Activated T-cell treated with anti-CD3 and anti-CD28 coated beads, Interleukin-2, amount 50 U/mL, for 48 hours (primary cell): ENCODE data around the gene MUC4.
A peak's percentile ranks its signal among the peaks of the same experiment; 100 is the strongest.
"Not testable (repeated sequence)": the region's sequence is repeated elsewhere in the genome, so short reads cannot be mapped to it uniquely, and the experiment has no call there.

Source experiments
- DNase-seq, 2 experiments: peaks; one replicate each; pipeline ENCODE4 v3.0.0-alpha.2; 2020

MUC4 gene

DNA sequence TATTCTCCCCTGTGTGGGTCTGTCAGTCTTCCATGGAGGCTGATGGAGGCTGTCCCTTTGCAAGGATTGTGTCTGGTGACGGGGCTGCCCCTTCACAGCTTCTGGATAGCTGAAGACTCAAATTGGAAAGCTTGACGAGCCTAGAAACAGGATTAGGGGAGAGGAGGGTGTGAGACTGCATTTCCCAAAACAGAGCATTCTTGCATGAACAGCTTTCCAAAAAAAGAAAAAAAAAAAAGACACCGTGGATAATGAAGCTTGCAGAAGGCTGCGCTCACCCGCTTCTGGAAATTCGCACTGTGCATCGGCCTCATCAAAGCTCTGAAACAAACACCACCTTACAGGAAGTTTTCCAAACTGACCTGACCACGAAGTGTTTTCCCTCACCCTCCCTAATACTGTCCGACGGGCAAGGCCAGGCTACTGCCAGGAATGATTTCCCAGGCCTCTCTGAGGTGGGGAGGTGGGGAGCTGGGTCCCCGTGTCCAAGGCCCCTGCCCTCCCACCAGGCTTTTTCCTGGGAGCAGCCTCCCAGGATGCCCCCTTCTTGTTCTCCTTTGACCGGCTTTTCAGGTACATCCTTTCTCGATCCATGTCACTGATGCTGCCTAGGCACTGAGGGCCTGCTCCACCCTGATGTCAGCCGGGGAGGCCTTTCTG lies 24.9 kb upstream of the MUC4 start:
- DNase-seq: no peak

DNA sequence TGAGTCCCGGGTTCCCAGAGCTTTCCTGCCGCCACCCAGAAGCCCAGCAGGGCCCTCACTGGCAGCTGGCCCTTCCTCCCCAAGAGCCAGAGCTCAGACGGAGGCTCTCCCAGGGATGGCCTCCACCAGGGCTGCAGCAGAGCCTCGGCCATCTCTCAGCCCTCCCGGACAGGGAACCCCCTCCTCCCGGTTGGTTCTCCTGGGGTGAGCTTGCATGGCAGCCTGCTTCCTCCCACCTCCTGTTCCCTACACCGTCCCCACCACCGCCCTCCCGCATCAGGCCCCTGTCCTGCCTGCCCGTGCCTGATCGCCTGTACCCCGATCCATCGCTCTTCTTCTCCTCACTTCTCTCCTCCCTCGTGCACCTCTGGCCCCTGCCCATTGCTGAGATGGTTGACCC lies 24.1 kb upstream of the MUC4 start:
- DNase-seq: no peak

DNA sequence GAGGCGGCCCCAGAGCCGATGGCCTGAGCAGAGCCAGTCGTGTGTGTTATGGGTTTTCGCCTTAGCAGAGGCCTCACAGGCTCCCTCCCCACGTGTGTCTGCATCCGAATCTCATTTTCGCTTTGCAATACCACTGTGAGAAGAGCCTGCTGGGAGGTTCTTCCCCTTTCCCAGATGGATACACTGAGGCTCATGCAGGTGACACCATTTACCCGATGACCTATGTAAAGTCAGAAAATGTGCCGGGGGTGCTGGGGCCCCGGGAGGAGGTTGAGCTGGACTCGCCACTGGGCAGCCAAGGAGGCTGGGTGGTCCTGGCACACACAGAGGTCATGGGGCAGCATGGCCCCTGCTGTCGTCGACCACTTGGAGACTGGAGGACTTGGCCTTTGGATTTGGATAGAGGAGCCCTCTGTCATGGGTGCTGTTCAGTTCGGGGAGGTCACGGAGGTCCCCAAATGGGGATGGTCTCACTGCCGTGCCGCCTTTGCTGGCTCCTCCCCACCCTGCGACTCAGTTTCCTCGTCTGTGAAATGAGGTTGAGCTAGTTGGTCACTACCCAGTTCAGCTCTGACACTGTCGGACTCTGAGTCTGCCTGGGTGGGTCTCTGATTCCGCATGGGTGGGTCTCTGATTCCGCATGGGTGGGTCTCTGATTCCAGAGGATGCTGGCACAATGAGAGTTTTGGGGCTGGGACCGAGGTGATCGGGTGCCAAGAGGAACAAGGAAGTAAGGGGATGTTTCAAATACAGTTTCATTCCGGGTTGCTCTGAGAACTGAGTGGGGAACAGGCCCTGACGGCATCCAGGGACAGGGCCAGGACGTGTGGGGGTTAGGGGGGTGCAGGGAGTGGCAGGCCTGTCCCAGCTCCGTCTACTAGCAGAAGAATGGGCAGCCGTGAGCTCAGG lies 23.2 kb upstream of the MUC4 start:
- DNase-seq: no peak

DNA sequence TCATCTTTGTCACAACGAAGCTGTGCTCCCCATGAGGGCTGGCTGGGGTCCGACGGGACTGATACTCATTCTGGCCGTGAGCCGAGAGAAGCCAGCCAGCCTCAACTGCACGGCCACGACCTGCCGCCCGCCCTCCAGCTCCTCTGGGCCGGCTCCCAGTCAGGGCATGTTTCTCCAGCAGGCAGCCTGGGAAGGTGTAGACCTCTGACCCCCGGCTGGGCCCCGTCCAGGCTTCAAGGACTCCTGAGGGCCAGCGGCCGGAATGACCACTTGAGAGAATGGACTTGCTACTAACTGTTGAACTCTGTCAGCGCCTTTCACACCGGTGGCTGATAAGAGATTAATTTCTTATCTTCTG lies 18.1 kb upstream of the MUC4 start:
- no peak for DNase-seq

DNA sequence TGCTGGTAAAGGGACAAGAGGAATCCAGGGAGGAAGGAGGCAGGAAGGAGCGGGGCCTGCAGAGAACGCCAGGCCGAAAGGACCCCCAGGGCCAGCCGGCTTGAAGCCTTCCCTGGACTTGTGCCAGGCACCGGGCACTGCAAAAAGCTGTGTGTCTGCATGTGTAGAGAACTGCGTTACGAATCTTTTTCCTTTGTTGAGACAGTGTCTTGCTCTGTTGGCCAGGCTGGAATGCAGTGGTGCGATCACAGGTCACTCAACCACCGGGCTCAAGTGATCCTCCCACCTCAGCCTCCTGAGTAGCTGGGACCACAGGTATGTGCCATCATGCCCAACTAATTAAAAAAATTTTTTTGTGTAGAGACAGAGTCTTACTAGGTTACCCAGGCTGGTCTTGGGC lies 17.0 kb upstream of the MUC4 start:
- DNase-seq: no peak

DNA sequence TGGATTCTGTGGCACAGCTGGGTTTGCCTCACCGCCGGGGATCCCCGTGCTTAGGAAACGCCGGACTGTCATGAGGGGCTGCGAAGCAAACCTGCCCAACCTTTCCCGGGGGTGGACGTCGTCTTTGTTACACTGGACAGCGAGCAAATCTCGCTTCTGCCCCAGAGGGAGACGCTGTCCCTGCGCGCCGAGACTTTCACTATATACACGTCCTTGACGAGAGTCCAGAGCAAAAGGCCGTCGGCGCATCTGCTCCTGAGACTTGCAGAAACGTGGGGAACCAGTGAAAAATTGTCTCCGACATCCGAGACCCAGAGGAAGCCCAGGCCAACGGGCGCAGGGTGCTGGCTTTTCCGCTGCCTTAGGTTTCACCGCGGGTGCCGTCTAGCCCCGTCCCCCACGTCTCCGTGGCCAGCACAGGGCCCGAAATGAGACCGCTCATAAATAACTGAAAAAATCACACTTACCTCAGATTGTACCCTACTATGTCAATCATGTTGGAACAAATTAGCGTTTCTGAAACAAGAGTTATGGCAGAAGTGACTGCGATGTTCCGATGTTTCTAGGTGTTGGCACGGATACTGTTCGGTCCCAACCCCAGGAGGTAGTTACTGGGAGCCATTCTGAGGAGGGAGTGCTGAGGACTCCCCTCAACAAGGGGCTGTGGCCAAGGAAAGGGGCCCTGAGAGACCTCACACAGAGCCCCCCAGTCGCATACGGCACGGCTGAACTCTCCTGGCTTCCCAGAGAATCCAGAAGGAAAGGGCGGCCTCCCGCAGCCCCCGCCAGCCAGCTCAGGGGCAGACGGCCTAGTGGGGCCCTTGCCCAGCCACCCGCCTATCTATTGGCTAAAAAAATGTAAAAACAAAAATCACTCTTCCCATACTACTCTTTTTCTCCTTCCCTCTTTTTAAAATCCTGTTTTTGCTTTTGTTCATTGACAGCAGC lies 14.4 kb upstream of the MUC4 start:
- DNase-seq: no peak

DNA sequence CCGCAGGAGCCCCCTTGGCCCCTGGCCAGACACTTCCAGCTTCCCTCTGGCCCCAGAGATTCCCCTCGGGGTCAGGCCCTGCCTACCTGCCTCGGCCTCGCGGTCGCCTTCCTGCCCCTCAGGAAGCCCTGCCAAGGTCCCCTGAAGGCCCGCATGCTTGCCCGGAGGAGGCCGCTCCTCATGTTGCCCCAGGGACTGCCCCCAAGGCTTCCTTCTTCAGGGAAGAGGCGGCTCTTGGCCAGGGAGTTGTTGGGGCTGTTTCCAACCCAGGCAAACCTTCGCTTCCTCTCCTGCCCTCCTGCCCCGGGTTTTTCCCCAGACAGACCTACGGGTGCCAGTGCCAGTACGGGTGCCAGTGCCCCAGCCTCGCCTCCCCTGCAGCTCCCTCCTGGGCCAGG lies 13.5 kb upstream of the MUC4 start:
- no peak for DNase-seq

DNA sequence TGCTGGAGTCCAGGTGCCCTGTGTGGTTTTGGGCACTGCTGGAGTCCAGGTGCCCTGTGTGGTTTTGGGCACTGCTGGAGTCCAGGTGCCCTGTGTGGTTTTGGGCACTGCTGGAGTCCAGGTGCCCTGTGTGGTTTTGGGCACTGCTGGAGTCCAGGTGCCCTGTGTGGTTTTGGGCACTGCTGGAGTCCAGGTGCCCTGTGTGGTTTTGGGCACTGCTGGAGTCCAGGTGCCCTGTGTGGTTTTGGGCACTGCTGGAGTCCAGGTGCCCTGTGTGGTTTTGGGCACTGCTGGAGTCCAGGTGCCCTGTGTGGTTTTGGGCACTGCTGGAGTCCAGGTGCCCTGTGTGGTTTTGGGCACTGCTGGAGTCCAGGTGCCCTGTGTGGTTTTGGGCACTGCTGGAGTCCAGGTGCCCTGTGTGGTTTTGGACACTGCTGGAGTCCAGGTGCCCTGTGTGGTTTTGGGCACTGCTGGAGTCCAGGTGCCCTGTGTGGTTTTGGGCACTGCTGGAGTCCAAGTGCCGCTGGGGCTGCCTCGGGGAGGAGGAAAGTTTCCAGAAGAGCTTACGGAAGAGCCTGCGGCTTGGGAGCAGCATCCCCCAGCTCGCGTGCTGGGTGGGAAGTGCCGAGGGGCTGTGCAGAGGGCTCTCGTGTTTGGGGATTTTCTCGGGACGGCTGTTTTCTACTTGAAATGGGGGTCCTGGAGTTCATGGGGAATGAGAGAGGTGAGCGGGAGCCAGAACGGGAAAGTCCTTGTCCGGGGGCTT lies 12.9 kb upstream of the MUC4 start:
- DNase-seq: not testable (repeated sequence)

DNA sequence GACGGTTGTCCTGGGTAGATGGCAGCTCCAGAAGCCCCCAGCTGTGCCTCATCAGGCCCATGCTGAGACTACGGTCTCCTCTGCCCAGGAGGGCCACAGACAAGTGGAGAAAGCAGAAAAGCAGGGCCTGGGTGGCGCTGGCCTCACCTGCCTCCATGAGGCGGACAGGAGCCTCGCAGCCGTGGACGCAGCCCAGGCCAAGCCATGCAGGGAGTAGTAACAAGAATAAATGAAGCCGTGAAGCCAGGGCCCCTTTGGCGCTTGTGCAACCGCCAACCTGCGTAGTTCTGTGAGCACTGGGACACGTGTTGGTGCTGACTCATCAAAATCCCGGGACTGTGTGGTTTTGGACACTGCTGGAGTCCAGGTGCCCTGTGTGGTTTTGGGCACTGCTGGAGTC lies 12.3 kb upstream of the MUC4 start:
- DNase-seq: no peak

DNA sequence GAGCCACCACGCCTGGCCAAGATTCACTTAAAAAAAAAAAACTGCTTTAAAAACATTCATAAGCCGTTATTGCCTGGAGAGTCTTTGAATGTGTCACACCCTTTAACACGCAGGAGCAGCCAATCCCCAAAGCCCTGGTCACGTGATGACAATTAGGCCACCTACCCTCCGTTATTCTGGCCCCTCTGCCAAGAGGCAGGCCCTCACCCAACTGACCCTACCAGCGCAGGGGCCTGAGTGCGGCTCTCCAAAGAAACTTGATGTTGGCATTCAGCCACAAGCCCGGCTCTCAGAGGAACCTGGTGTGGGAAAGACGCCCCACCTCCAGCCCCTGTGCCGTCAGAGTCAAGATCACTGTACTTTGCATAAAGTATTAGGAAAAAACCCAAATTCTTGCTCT lies 11.6 kb upstream of the MUC4 start:
- no peak for DNase-seq

DNA sequence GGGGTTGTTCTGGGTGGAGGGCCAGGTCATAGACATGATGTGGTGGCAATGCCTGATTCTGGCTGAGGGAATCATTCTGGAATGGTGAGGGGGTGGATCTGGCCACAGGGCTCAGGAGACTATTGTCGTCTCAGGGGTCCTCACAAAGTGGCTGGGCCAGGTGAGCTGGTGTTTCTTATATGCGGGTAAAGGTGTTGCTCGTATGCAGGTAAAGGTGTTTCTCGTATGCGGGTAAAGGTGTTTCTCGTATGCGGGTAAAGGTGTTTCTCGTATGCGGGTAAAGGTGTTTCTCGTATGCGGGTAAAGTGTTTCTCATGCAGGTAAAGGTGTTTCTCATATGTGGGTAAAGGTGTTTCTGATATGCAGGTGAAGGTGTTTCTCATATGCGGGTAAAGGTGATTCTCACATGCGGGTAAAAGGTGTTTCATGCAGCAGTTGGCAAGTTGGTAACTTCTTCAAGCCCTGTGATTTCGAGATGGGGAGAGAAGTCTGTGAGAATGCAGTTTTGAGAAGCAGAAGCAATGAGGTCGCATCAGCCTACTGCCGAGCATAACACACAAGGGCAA lies 10.5 kb upstream of the MUC4 start:
- DNase-seq: no peak

DNA sequence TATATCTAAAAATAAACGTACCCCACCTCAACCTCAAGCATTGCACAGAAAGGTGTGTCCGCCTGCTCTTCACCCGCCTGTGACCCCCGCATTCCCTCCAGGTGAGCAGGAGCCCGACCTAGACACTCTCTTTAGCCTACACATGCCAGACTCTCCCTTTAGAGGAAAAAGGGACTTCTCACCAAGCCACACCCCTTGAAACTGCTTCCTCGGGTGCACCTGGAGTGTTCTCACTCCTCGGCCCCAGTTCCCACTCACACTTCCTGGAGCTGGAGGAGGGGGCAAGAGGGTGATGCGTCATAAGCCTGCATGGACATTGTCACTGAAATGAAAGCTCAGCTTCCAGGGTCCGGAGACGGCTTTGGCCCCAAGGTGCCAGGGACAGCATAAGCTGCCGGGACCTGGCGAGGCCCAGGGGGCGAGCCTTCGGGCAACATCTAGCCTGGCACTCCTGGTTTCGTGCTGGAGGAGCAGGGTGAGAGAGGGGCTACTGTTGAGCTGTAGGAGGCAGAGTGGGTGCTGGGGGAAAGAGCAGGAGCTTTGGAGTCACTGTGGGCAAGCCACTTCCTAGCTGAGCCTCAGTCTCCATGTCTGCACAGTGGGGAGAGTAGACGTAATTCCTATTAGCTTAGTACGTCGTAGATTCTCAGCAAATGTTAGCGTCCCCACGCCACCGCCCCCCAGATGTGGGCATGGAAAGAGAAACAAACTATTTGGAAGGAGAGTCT lies 9.8 kb upstream of the MUC4 start:
- DNase-seq: no peak

DNA sequence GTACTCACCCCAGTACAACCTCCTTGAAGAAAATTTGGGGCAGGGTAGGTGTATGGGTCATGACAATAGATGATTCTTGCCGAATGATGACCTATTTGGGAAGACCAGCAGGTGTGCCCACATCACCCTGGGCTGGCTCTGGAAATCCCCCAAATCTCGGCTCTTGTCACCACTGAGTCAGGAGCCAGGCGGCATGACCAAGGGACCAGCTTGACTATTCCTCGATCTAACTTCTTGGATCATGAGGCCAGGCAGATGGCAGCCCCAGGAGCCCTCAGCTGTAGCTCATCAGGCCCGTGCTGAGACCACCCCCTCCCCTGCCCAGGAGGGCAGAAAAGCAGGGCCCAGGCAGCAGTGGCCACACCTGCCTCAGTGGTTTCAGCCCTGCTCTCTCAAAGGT lies 9.2 kb upstream of the MUC4 start:
- no peak for DNase-seq

DNA sequence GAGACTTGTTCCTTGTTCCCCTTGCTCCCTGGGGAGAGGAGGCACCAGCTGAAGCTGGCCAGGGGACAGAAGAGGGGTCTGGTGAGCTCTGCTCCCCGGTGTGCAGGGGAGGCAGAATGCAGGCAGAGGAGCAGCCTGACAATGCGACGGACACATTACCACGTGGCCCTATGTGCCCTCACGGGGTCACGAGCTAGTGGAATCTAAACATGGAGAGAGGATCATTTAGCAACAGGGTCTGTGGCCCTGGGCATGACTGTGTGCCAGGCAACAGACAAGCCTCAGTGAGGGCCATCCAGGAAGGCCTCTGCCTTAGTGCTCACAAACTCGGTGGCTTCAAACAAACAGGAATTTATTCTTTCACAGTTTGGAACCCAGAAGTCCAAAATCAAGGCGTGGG lies 8.5 kb upstream of the MUC4 start:
- no peak for DNase-seq

DNA sequence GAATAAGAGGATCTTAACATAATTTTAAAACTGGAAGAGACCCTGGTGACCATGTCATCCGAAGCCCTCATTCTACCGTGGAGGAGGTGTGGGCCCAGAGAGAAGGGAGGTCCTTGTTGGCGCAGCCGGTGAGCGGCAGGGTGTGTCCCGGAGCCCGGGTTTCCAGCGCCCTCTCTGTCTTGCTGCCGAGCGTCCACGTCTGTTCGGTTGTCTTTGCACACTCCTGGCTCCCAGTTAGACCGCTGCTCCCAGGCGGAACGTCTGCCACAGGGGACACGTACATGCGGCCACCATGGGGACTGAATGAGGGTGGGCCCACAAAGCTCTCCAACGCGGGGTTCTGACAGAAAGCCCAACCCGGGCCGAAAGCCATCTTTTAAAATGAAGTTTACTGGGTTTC lies 6.6 kb upstream of the MUC4 start:
- no peak for DNase-seq

DNA sequence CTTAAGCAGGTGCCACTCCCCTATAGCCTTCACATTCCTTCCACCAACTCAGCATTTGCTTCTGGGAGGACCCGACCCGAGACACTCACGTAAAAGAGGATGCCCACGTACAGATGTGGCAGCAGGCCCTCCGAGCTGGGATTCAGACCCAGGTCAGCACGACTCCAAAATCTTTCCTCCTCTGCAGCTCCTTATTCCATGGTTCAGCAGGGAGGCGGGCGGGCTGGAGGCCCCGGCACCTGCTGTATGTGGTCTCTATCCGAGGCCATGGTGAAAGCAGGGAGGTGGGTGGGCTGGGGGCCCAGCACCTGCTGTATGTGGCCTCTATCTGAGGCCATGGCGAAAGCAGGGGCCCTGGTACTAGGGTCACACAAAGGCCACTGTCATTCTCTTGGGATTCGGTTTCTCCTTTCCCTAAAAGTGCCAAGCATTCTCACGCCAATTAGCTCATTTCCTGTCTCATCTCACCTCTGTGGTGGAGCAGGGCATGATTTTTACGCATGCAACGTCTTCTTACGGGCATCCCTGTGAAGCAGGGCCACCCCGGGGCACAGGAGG lies 5.9 kb upstream of the MUC4 start:
- DNase-seq: no peak

DNA sequence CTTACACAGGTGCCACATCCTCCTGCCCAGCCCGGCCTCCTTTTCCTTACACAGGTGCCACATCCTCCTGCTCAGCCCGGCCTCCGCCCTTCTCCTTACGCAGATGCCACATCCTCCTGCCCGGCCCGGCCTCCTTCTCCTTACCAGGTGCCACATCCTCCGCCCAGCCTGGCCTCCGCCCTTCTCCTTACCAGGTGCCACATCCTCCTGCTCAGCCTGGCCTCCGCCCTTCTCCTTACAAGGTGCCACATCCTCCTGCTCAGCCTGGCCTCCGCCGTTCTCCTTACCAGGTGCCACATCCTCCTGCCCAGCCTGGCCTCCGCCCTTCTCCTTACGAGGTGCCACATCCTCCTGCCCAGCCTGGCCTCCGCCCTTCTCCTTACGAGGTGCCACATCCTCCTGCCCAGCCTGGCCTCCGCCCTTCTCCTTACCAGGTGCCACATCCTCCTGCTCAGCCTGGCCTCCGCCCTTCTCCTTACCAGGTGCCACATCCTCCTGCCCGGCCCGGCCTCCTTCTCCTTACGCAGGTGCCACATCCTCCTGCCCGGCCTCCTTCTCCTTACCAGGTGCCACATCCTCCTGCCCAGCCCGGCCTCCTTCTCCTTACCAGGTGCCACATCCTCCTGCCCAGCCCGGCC lies 4.7 kb upstream of the MUC4 start:
- not testable (repeated sequence) for DNase-seq

DNA sequence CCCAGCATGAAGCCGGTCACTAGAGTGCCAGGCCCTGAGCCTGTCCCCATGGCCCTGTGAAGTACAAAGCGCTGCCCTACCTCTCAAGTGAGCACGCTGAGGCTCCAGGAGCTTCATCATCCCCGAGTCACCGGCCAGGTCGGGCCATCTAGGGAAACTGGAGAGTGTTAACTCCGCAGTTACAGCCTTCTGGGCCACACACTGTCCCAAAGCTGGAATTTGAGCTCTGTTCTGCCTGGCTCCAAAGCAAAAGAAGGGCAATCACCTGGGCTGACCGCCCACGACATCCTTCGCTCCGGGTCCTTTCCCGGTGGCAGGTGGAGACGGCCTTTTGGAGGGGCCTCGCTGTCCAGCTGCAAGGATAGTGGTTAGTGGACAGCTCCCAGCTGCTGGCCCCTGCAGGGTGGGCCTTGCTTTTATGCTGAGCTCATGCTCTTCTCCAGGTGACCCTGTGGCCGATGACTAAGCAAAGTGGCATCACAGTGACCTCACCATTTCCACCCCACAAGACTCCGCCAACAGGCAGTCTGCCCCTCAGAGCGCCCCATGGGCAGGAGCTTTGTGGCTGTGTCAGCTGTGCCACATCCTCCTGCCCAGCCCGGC lies 3.5 kb upstream of the MUC4 start:
- DNase-seq: peak in 1 of 2 experiments; percentile 44

DNA sequence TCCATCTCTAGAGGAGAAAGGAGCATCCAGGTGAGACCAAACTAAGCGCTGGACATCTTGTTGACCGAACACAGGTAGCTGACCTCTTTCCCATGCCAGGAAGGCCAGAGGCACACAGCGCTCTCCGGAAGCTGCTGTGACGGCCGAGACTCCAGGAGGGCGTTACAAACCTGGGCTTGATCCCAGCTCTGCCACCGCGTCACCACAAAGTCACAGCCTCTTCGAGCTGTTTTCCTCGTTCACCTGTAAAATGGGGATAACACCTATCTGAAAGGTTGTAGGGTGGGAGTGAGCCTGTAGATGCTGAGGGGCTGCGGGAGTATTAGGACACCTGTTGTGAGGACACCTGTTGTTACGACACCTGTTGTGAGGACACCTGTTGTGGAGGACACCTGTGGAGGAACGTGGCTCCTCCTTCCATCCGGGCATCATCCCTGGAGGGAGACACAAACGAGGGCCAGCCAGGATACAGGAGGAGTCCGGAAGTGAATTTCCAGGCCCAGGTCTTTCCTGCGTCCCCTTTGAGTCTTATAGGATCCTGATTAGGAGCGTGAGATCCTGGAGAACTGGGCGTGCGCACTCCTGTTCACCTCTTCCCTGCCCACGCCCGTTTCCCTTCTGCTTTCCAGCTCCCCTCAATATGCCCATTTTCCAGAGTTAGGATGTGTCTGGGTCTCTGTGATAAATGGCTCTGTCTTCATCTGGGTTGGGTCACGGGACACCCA lies 2.3 kb upstream of the MUC4 start:
- no peak for DNase-seq

DNA sequence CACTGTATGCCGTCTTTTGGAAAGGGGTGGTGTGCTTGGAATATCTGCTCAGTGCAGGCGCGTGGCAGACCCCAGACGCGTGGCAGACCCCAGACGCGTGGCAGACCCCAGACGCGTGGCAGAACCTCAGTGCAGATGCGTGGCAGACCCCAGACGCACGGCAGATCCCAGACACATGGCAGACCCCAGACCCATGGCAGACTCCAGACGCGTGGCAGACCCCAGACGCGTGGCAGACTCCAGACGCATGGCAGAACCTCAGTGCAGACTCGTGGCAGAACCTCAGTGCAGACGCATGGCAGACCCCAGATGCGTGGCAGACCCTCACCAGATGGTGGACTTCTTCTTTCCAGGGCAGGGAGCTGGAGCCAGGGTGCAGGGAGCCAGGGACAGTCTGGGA lies 637 bp upstream of the MUC4 start:
- no peak for DNase-seq
